Activated CD8-positive, alpha-beta T cell treated with anti-CD3 and anti-CD28 coated beads for 36 hours (primary cell): ENCODE results near the gene TSPAN31. TPM values are rescaled to one million over a fixed set of nuclear protein-coding genes. Genes with fewer than 3 reads are reported as not detected.

Source experiments
- ATAC-seq: fragments of 200-7000 bp; cut with Tn5 transposase; one replicate; pipeline ENCODE4 v1.10.0; 2021; ENCODE audit warnings: mild to moderate bottlenecking, moderate library complexity
- CTCF ChIA-PET: fragments of 350-600 bp; sonication (Branson Sonifier 250); formaldehyde crosslinking; loops from one replicate; lab custom pipeline; 2021; ENCODE audit warnings: antibody characterized with exemption; lab: Charles Lee
- POLR2A ChIA-PET: fragments of 350-600 bp; sonication (Branson Sonifier 250); formaldehyde crosslinking; loops from one replicate; lab custom pipeline; 2021; ENCODE audit warnings: antibody characterized with exemption; lab: Charles Lee
- DNase-seq: peaks from one replicate; pipeline ENCODE4 v3.0.0-alpha.2; 2020
- H3K27ac Mint-ChIP-seq: one replicate; pipeline ENCODE4 v1.8.0; 2021; ENCODE audit warnings: mild to moderate bottlenecking, mixed read lengths
- H3K27me3 Mint-ChIP-seq: one replicate; pipeline ENCODE4 v1.8.0; 2021; ENCODE audit warnings: mixed read lengths
- H3K36me3 Mint-ChIP-seq: one replicate; pipeline ENCODE4 v1.8.0; 2021; ENCODE audit warnings: low read depth, mixed read lengths
- H3K4me1 Mint-ChIP-seq: one replicate; pipeline ENCODE4 v1.8.0; 2021; ENCODE audit warnings: low read depth, mixed read lengths
- H3K4me3 Mint-ChIP-seq: one replicate; pipeline ENCODE4 v1.8.0; 2021; ENCODE audit warnings: mild to moderate bottlenecking, moderate library complexity, mixed read lengths
- H3K9me3 Mint-ChIP-seq: one replicate; pipeline ENCODE4 v1.8.0; 2021; ENCODE audit warnings: mixed read lengths
- CTCF ChIP-seq: fragments of 200-600 bp; IDR thresholded peaks from one replicate; pipeline ENCODE4 v1.8.0; 2022; ENCODE audit warnings: antibody characterized with exemption, mild to moderate bottlenecking
- intact Hi-C: fragments of 100-400 bp; cut with micrococcal nuclease; formaldehyde crosslinking; loops from one replicate; pipeline ENCODE4 v1.10.0; 2022
- total RNA-seq, 2 experiments: library from RNA; stranded (reverse); gene quantifications; one replicate each; pipeline ENCODE4 v1.2.3, GENCODE V29; 2021

The TSPAN31 gene
- total RNA-seq, 2 experiments from 2014 or later = 6.9 to 7.5 TPM

GRCh38 chr12:57762463-57762862 lies 17.6 kb downstream of the TSPAN31 start:
- H3K4me1 Mint-ChIP-seq = peaks cover 42% of the 10 kb centered on the region
- peaks cover 6% of the 10 kb centered on the region for H3K27me3 Mint-ChIP-seq
- ATAC-seq (no peak), DNase-seq (no peak)
- CTCF ChIA-PET = interaction anchor here (0.7 to 10.4 kb wide), 3 partner anchors 16 to 142 kb away, joined by 3 to 122 read pairs (median 3); partner anchors contain the start of genes EEF1AKMT3, METTL1, TSFM and TSPAN31
- H3K27ac Mint-ChIP-seq = no peak overlapping the region
- intact Hi-C loops = no loop called here
- POLR2A ChIA-PET = interaction anchor here (1.2 kb wide), 1 partner anchor 10 kb away, joined by 3 read pairs; the partner anchor contains the start of genes EEF1AKMT3 and METTL1
- H3K4me3 Mint-ChIP-seq = no peak overlapping the region
- H3K36me3 Mint-ChIP-seq = peaks cover 49% of the 10 kb centered on the region
- no peaks in the 10 kb centered on the region for H3K9me3 Mint-ChIP-seq
- no peak for TF ChIP-seq CTCF

GRCh38 chr12:57763881-57764661 lies 19.2 kb downstream of the TSPAN31 start:
- peaks cover 6% of the 10 kb centered on the region for H3K27me3 Mint-ChIP-seq
- no peaks in the 10 kb centered on the region for H3K9me3 Mint-ChIP-seq
- TF ChIP-seq CTCF = no peak
- peak overlapping the region; percentile 80 for H3K4me3 Mint-ChIP-seq
- ChIA-PET POLR2A (interaction anchor here (0.7 to 1.6 kb wide), 8 partner anchors 7 to 131 kb away, joined by 3 to 10 read pairs (median 4); partner anchors contain the start of genes CTDSP2, MARCHF9 and TSFM), CTCF (interaction anchor here (0.7 to 10.4 kb wide), 10 partner anchors 8 to 142 kb away, joined by 3 to 122 read pairs (median 3); partner anchors contain the start of genes CDK4, EEF1AKMT3, MARCHF9 and METTL1)
- H3K27ac Mint-ChIP-seq = peak overlapping the region; percentile 70
- ATAC-seq (no peak), DNase-seq (no peak)
- peaks cover 38% of the 10 kb centered on the region for H3K4me1 Mint-ChIP-seq
- peaks cover 52% of the 10 kb centered on the region for H3K36me3 Mint-ChIP-seq
- intact Hi-C loops = no loop called here

- TF ChIP-seq CTCF = no peak
- intact Hi-C loops = no loop called here
- Mint-ChIP-seq H3K4me3 (peak overlapping the region; percentile 80), H3K27ac (peak overlapping the region; percentile 70), H3K9me3 (no peaks in the 10 kb centered on the region), H3K4me1 (peaks cover 34% of the 10 kb centered on the region), H3K36me3 (peaks cover 51% of the 10 kb centered on the region), H3K27me3 (peaks cover 6% of the 10 kb centered on the region)
- POLR2A ChIA-PET = interaction anchor here (0.7 to 1.6 kb wide), 8 partner anchors 8 to 164 kb away, joined by 3 to 10 read pairs (median 4); partner anchors contain the start of genes MARCHF9 and TSFM
- ATAC-seq (peak; percentile 21), DNase-seq (peak; percentile 52)
- CTCF ChIA-PET = interaction anchor here (0.7 to 10.4 kb wide), 9 partner anchors 8 to 141 kb away, joined by 3 to 122 read pairs (median 3); partner anchors contain the start of genes CDK4, EEF1AKMT3, MARCHF9 and METTL1
Observed at GRCh38 chr12:57764662-57765002, 19.8 kb downstream of the TSPAN31 start.

GRCh38 chr12:57765003-57765697 lies 20.3 kb downstream of the TSPAN31 start:
- Mint-ChIP-seq H3K27me3 (peaks cover 6% of the 10 kb centered on the region), H3K36me3 (peaks cover 51% of the 10 kb centered on the region), H3K27ac (peak overlapping the region; percentile 70), H3K4me3 (peak overlapping the region; percentile 80), H3K9me3 (no peaks in the 10 kb centered on the region), H3K4me1 (peaks cover 28% of the 10 kb centered on the region)
- peak; percentile 55 for TF ChIP-seq CTCF
- POLR2A ChIA-PET = interaction anchor here (0.7 to 1.6 kb wide), 7 partner anchors 9 to 163 kb away, joined by 3 to 10 read pairs (median 4); partner anchors contain the start of genes MARCHF9 and TSFM
- peak; percentile 72 for ATAC-seq
- intact Hi-C loops = no loop called here
- CTCF ChIA-PET = interaction anchor here (0.7 to 10.4 kb wide), 11 partner anchors 9 to 141 kb away, joined by 3 to 122 read pairs (median 3); partner anchors contain the start of genes CDK4, EEF1AKMT3, MARCHF9 and METTL1
- peak; percentile 70 for DNase-seq
